Measurements from ENCODE around the gene DRAXIN.

The DRAXIN gene

DNA sequence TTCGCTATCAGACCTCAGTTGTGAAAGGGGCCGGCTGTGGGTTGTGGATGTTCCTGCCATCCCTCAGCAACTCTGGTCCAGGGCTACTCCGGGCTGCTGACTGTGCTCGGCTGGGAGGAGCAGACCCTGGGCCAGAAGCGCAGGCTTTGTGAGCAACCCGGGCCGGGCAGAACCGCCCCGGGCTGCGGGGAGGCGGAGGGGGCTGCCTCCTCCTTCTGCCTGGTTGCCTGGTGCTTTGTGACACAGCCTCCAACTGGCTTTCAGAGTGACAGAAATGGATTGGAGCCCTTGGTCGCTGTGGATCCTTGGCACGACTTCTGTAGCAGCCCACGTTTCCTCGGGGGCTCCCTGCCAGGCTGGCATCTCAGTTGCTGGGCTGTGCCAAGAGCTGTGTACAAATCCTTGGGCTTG lies 10.0 kb downstream of the DRAXIN start:
- no peak for DNase-seq (ENCODE audit: low read depth in 2 of 2)
- TF ChIP-seq, protein P1, sequence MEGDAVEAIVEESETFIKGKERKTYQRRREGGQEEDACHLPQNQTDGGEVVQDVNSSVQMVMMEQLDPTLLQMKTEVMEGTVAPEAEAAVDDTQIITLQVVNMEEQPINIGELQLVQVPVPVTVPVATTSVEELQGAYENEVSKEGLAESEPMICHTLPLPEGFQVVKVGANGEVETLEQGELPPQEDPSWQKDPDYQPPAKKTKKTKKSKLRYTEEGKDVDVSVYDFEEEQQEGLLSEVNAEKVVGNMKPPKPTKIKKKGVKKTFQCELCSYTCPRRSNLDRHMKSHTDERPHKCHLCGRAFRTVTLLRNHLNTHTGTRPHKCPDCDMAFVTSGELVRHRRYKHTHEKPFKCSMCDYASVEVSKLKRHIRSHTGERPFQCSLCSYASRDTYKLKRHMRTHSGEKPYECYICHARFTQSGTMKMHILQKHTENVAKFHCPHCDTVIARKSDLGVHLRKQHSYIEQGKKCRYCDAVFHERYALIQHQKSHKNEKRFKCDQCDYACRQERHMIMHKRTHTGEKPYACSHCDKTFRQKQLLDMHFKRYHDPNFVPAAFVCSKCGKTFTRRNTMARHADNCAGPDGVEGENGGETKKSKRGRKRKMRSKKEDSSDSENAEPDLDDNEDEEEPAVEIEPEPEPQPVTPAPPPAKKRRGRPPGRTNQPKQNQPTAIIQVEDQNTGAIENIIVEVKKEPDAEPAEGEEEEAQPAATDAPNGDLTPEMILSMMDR (IDR thresholded peaks at IDR 0.05; ENCODE audit: low read depth, low read length): no peak
- H3K4me3 ChIP-seq (replicated peaks in 1 of 2; ENCODE audit: low read depth in 2 of 2, low read length in 2 of 2): no peak overlapping the region

DNA sequence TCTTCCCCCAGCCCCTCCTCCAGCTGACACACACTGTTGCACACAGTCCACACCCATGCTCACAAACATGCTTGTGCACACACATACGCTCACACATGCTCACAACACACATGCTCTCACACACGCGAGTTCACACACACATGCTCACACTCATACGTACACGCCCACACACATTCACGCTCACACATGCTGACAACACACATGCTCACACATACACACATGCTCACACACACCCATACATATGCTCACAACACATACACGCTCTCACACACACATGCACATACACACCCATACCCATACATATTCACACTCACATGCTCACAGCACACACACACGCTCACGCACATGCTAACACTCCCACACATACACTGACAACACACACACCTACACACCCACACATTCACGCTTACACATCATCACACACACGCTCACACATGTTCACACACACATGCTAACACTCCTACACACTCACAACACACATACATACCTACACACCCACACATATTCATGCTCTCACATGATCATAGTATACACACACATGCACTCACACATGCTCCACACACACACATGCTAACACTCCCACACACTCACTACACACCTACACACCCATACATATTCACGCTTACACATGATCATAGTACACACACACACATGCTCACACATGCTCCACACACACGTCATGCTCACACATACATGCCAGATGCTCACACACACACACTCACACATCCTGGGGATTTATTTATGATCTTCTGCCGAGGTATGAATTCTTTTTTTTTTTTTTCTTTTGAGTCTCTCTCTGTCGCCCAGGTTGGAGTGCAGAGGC lies 10.7 kb downstream of the DRAXIN start:
- DNase-seq (ENCODE audit: low read depth in 2 of 2): no peak
- TF ChIP-seq, protein P1 (IDR thresholded peaks at IDR 0.05; ENCODE audit: low read depth, low read length): no peak
- no peak overlapping the region for H3K4me3 ChIP-seq (replicated peaks in 1 of 2; ENCODE audit: low read depth in 2 of 2, low read length in 2 of 2)

DNA sequence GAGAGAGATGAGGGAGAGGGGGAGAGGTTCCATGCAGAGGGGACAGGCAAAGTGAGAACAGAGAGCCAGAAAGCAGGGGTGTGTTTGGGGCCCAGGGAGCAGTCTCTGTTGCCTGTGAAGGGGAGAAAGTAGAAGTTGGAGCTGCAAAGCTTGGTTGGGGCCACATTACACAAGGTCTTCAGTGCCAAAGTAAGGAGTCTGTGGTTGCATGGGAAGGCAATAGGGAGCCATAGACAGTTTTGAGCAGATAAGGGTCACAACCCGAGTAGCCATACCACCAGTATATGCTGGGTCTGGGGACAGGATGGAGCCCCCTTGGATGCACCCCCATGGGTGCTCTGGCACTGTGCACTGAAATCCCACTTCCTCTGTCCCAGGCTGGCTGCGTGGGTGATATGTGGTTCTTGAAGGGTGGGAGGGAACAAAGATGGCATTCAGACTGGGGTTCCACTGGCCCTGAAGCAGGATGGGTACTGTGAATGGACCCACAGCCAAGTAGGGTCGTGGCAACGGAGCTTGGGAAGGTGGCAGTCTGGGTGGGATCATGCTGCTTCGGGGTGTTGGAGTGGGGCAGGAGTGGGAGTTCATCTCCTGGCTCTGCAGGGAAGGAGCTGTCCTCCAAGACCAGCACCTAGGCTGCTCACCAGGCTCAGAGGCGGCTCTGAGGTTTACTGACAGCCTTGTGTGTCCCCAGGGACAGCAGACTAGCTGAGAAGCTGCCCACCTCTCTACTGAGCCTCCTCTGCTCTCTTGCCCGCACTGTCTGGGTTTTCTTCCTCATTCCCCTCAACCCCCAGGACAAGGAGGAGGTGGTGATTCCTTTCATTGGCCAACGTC lies 12.1 kb downstream of the DRAXIN start:
- TF ChIP-seq, protein P1 (IDR thresholded peaks at IDR 0.05; ENCODE audit: low read depth, low read length): no peak
- no peak overlapping the region for H3K4me3 ChIP-seq (replicated peaks in 1 of 2; ENCODE audit: low read depth in 2 of 2, low read length in 2 of 2)
- no peak for DNase-seq (ENCODE audit: low read depth in 2 of 2)

DNA sequence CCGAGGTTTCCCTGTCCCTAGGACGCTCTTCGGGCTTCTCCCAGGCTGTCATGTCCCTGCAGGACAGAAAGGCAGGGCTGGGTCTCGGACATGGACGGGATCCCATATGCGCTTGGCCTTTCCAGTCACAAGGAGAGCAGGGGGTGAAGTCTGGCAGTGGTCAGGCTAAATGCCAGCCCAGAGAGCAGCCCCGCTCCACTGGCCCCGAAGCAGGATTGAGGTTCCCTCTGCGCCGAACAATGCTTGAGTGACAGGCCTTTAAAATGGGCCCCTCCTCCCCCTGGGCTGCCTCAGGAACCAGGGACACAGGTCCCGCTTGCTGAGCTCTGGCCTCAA lies 12.7 kb downstream of the DRAXIN start:
- TF ChIP-seq, protein P1 (IDR thresholded peaks at IDR 0.05; ENCODE audit: low read depth, low read length): no peak
- DNase-seq (ENCODE audit: low read depth in 2 of 2): no peak
- no peak overlapping the region for H3K4me3 ChIP-seq (replicated peaks in 1 of 2; ENCODE audit: low read depth in 2 of 2, low read length in 2 of 2)

DNA sequence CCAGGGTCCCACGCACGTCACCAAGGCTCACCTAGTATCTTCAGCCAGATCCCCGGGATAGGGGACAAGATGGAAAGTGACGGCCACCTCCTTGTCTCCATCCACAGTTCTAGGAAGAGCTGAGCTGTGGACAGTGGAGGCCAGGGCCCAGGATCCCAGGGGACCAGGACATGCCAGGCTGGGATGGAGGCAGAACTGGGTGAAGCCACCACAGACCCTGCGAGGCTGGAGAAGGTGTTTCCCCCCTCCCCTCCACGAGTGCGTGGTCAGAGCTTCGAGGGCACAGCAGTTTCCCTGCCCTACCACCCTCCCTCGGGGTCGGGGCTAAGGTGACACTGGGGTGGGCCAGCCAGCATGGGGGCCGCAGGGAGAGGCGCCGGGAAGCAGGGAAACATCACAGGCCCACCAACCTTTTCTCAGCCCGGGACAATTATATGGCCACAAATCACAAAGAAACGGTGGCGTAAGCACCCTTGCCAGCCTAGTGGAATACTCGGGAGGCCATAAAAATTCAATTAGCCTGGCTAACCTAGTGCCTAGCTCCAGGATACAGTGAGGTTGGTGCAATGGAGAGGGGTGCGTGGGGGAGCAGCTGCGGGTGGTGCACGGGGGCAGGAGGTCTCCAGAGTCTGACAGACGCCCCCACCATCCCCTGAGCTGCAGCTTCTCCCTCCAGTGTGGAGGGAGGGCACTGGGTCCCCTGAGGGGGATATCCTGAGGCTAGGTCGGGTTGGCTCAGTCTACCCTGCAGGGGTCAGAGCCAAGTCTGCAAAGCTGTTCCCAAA lies 13.4 kb downstream of the DRAXIN start:
- H3K4me3 ChIP-seq (replicated peaks in 1 of 2; ENCODE audit: low read depth in 2 of 2, low read length in 2 of 2): no peak overlapping the region
- TF ChIP-seq, protein P1 (IDR thresholded peaks at IDR 0.05; ENCODE audit: low read depth, low read length): no peak
- no peak for DNase-seq (ENCODE audit: low read depth in 2 of 2)

DNA sequence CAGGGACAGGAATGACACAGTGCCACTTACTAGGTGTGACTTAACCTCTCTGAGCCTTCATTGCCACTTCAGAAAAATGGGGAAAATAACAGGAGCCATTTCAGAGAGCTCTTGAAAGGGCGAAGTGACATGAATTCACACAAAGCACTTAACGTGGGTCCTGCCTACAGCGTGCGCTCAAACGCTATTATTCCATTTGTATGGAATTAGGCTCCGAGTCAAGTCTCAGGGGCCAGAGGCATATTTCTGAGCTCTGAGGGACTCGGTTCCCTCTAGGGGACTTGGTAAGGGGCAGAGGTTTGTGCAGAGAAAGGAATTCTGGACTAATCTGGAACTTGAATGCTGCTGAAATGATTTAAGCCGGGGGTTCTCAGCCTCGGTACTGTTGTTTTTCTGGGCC lies 14.1 kb downstream of the DRAXIN start:
- no peak overlapping the region for H3K4me3 ChIP-seq (replicated peaks in 1 of 2; ENCODE audit: low read depth in 2 of 2, low read length in 2 of 2)
- DNase-seq (ENCODE audit: low read depth in 2 of 2): no peak
- TF ChIP-seq, protein P1 (IDR thresholded peaks at IDR 0.05; ENCODE audit: low read depth, low read length): no peak

Data from cardiac fibroblast (primary cell).